Esophagus squamous epithelium (tissue), 4 donors: ENCODE measurements around the gene CLDN7.

Experiments used
- CTCF ChIP-seq, 6 experiments: fragments of 450-650 bp in 4 of 6; fragments of 200-600 bp in 2 of 6; sonication (generic) in 2 of 6; IDR thresholded peaks; one replicate each; pipeline ENCODE4 v1.5.1; 2016 to 2019; ENCODE audit warnings: antibody characterized with exemption in 6 of 6, mild to moderate bottlenecking in 4 of 6, moderate library complexity in 4 of 6
- POLR2A ChIP-seq, 4 donors: fragments of 450-650 bp; IDR thresholded peaks; one replicate each; pipeline ENCODE4 v1.6.1; 2017; ENCODE audit warnings: antibody characterized with exemption in 4 of 4, mild to moderate bottlenecking in 4 of 4, moderate library complexity in 3 of 4

DNA sequence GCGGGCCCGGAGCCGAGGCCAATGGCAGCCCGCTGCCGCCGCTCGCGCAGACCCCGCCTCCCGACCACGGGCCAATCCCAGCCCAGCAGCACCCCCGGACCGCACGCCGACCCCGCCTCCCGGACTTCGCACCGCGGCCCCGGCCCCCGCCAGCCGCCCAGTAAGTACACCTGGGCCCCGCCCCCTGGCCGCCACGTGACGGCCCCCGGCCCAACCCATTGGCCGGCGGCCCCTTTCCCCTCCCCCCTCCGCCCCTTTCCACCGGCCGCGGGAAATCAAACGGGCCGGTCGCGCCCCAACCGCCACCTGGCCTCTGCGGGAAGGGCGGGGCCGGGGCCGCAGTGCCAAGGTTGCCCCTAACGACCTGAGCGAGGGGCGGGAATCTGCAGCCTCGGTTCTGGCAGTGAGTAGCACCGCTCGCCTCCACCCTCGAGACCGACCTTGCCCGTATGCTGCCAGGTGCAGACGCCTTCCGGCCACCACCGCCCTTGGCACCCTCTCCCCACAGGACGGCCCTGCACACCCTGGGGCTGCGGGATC, 32.4 kb upstream of the CLDN7 start, which contains the start of gene YBX2:
- TF ChIP-seq CTCF (IDR thresholded peaks at IDR 0.05) (no peak), POLR2A (IDR thresholded peaks at IDR 0.05) (no peak)
